Keratinocyte (primary cell): Measurements from ENCODE around the gene THRB. TPM values are rescaled to one million over a fixed set of nuclear protein-coding genes. Genes with fewer than 3 reads are reported as not detected.

Experiments
- DNase-seq: peaks from one replicate; pipeline ENCODE4 v3.0.0-alpha.2; 2011; ENCODE audit warnings: low read depth, missing footprints, low spot score
- FAIRE-seq: peaks from 2 replicates; lab custom pipeline; 2011; peaks lifted over from hg19 to GRCh38; lab: Jason Lieb, UNC
- H2AFZ ChIP-seq: 2 replicates; pipeline ENCODE4 v1.6.0; 2012; ENCODE audit warnings: low read length, control low read depth, inconsistent platforms; ENCODE audit not compliant: control insufficient read depth
- H3K27ac ChIP-seq: 2 replicates; pipeline ENCODE4 v1.5.1; 2011; ENCODE audit warnings: low read length; ENCODE audit not compliant: control insufficient read depth, insufficient read depth
- H3K27me3 ChIP-seq: 3 replicates; pipeline ENCODE4 v1.6.0; 2011; ENCODE audit warnings: low read length; ENCODE audit not compliant: control insufficient read depth, insufficient read depth; ENCODE audit errors: extremely low read depth
- H3K36me3 ChIP-seq, 2 experiments: 2 replicates in 1 of 2; 3 replicates in 1 of 2; pipeline ENCODE4 v1.5.1; 2011; ENCODE audit warnings: low read length in 2 of 2, mild to moderate bottlenecking in 1 of 2; ENCODE audit not compliant: control insufficient read depth in 2 of 2, insufficient read depth in 2 of 2; ENCODE audit errors: extremely low read depth in 1 of 2
- H3K4me1 ChIP-seq: 3 replicates; pipeline ENCODE4 v1.5.1; 2011; ENCODE audit warnings: low read length; ENCODE audit not compliant: control insufficient read depth, insufficient read depth; ENCODE audit errors: extremely low read depth
- H3K4me2 ChIP-seq: 3 replicates; pipeline ENCODE4 v1.6.0; 2011; ENCODE audit warnings: low read depth, low read length; ENCODE audit not compliant: control insufficient read depth, insufficient read depth; ENCODE audit errors: extremely low read depth
- H3K4me3 ChIP-seq, 3 experiments: fragments of 200-600 bp in 1 of 3; sonication (generic) in 1 of 3; 2 replicates in 2 of 3; 3 replicates in 1 of 3; pipeline ENCODE4 v1.5.1; 2011 to 2016; ENCODE audit warnings: low read length in 3 of 3, mild to moderate bottlenecking in 3 of 3, control low read depth in 2 of 3, inconsistent platforms in 1 of 3, low read depth in 1 of 3, mixed read lengths in 1 of 3, mixed run types in 1 of 3, moderate library complexity in 1 of 3; ENCODE audit not compliant: control insufficient read depth in 2 of 3, insufficient read depth in 2 of 3; ENCODE audit errors: extremely low read depth in 1 of 3
- H3K79me2 ChIP-seq: 2 replicates; pipeline ENCODE4 v1.6.0; 2012; ENCODE audit warnings: low read length; ENCODE audit not compliant: control insufficient read depth, insufficient read depth
- H3K9ac ChIP-seq: 3 replicates; pipeline ENCODE4 v1.6.0; 2011; ENCODE audit warnings: low read length; ENCODE audit not compliant: control insufficient read depth, insufficient read depth; ENCODE audit errors: extremely low read depth
- H3K9me1 ChIP-seq: 3 replicates; pipeline ENCODE4 v1.6.0; 2011; ENCODE audit warnings: low read length; ENCODE audit not compliant: control insufficient read depth, insufficient read depth; ENCODE audit errors: extremely low read depth
- H3K9me3 ChIP-seq: 2 replicates; pipeline ENCODE4 v1.5.1; 2012; ENCODE audit warnings: low read depth, low read length; ENCODE audit not compliant: control insufficient read depth
- H4K20me1 ChIP-seq: 3 replicates; pipeline ENCODE4 v1.6.0; 2011; ENCODE audit warnings: low read length; ENCODE audit not compliant: control insufficient read depth, insufficient read depth; ENCODE audit errors: extremely low read depth
- EZH2 ChIP-seq: IDR thresholded peaks from one replicate; pipeline ENCODE4 v1.6.1; 2012; ENCODE audit warnings: inconsistent platforms, mild to moderate bottlenecking, low read length, moderate library complexity
- dilution Hi-C: fragments of 300-500 bp; cut with MboI; formaldehyde crosslinking; loops from one replicate; pipeline ENCODE4 v1.7.0; 2020; ENCODE audit warnings: low sequenced_read_pairs; ENCODE audit not compliant: extremely low pct_ligation_motif_present
- polyA plus RNA-seq, 5 experiments: library from polyadenylated mRNA; depleted of rRNA in 3 of 5; stranded (reverse) in 3 of 5; stranded (forward) in 1 of 5; unstranded in 1 of 5; fragments of >200 nt; gene quantifications; 1 replicate in 1 of 5; 2 replicates in 3 of 5; 3 replicates in 1 of 5; pipeline versions ENCODE4 v1.2.1 to v1.2.3, GENCODE V29; 2011 to 2012; ENCODE audit warnings: missing spikeins in 2 of 5, low read depth in 1 of 5, low replicate concordance in 1 of 5
- TF ChIP-seq, protein P1 (sequence below), 3 experiments: IDR thresholded peaks in 1 of 3; conservative IDR thresholded peaks in 1 of 3; optimal IDR thresholded peaks in 1 of 3; 2 replicates in 2 of 3; 3 replicates in 1 of 3; pipeline versions ENCODE3 to v1.5.1; 2011; ENCODE audit warnings: low read length in 3 of 3, mild to moderate bottlenecking in 3 of 3, moderate library complexity in 2 of 3, control low read depth in 1 of 3, inconsistent platforms in 1 of 3; ENCODE audit not compliant: insufficient read depth in 2 of 3; ENCODE audit errors: extremely low read depth in 1 of 3

The THRB gene
- polyA plus RNA-seq, 1 donor (not counting 4 experiments of a cell fraction or from before 2014, with no cell fraction given) = 2.6 TPM

DNA sequence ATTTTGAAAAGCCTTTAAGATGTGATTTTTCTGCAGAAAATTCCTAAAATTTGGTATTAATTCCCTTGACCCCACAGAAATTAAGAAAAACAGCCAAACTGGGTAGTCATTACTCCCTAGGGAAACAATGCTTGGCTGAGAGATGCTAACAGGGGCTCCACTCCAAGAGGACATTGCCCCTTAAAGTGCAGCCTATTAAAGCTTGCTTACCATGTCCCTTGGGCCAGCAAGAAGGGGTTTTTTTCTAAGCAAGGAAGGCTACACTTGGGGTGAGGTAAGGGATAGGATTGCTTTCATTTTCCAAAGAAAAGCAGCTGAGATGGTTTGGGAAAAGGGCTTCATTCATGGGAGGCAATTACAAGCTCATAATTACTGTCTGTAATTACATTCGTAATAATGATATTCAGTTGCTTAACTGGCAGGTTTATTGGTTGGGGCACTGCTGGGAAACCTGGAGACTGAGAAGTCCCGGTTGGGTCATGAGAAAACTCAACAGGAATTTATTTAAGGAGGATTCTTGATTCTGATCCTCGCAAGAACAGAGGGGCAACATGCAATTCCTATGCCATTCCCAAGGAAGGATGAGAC lies 302.1 kb downstream of the THRB start:
- no peak for DNase-seq
- Histone ChIP-seq H3K4me1 (no peaks in the 10 kb centered on the region), H3K9me1 (no peaks in the 10 kb centered on the region), H3K4me2 (no peak overlapping the region), H3K27ac (no peak overlapping the region), H3K79me2 (no peaks in the 10 kb centered on the region), H3K9ac (no peak overlapping the region), H3K4me3 (no peak overlapping the region), H3K9me3 (no peaks in the 10 kb centered on the region), H2AFZ (no peak overlapping the region), H3K36me3 (no peaks in the 10 kb centered on the region), H3K27me3 (no peaks in the 10 kb centered on the region), H4K20me1 (no peaks in the 10 kb centered on the region)
- dilution Hi-C loops = no loop called here
- TF ChIP-seq, protein P1, sequence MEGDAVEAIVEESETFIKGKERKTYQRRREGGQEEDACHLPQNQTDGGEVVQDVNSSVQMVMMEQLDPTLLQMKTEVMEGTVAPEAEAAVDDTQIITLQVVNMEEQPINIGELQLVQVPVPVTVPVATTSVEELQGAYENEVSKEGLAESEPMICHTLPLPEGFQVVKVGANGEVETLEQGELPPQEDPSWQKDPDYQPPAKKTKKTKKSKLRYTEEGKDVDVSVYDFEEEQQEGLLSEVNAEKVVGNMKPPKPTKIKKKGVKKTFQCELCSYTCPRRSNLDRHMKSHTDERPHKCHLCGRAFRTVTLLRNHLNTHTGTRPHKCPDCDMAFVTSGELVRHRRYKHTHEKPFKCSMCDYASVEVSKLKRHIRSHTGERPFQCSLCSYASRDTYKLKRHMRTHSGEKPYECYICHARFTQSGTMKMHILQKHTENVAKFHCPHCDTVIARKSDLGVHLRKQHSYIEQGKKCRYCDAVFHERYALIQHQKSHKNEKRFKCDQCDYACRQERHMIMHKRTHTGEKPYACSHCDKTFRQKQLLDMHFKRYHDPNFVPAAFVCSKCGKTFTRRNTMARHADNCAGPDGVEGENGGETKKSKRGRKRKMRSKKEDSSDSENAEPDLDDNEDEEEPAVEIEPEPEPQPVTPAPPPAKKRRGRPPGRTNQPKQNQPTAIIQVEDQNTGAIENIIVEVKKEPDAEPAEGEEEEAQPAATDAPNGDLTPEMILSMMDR (optimal IDR thresholded peaks at IDR 0.05 in 1 of 3, IDR thresholded peaks at IDR 0.05 in 1 of 3, conservative IDR thresholded peaks at IDR 0.05 in 1 of 3; ENCODE audit: extremely low read depth in 1 of 3, insufficient read depth in 2 of 3, low read length in 3 of 3) = no peak
- no peak for TF ChIP-seq EZH2
- FAIRE-seq = no peak

DNA sequence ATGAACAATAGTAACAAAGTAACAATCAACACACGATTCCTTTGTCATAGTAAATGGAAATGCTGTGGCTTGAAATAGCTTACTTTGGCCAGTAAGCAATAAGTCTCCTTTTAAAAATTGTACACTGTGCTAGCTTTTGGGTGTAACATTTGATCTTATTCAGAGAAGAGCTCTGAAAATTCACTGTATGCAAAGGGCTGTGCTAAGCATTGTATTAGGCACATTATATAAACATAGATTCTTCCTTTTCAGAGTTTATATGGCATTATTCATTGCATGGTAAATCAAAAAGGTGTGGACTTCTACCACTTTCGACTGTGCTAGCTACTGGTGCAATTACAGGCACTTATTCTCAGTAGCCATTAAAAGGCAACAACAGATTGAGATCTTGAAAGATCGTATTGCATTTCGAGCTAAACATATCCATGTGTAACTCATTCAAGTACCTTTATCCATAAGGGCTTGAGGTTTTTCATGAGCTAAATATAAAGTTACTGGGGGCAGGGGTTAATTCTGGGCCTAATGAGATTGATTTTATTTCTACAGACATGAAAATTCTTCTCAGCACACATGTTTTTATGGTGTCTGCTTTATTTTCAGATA lies 302.7 kb downstream of the THRB start:
- Histone ChIP-seq H3K9me3 (no peaks in the 10 kb centered on the region), H3K4me2 (no peak overlapping the region), H2AFZ (no peak overlapping the region), H4K20me1 (no peaks in the 10 kb centered on the region), H3K27ac (no peak overlapping the region), H3K27me3 (no peaks in the 10 kb centered on the region), H3K4me3 (no peak overlapping the region), H3K36me3 (no peaks in the 10 kb centered on the region), H3K4me1 (no peaks in the 10 kb centered on the region), H3K9me1 (no peaks in the 10 kb centered on the region), H3K79me2 (no peaks in the 10 kb centered on the region), H3K9ac (no peak overlapping the region)
- FAIRE-seq (no peak), DNase-seq (no peak)
- dilution Hi-C loops = no loop called here
- TF ChIP-seq, protein P1 (optimal IDR thresholded peaks at IDR 0.05 in 1 of 3, IDR thresholded peaks at IDR 0.05 in 1 of 3, conservative IDR thresholded peaks at IDR 0.05 in 1 of 3; ENCODE audit: extremely low read depth in 1 of 3, insufficient read depth in 2 of 3, low read length in 3 of 3) = no peak
- no peak for TF ChIP-seq EZH2
